Stimulated activated memory B cell treated with anti-CD40 and anti-IgM and Interleukin-4, amounts not matched to agents 10 μg/mL and 1 μg/mL and 100 μg/mL, for 72 hours (primary cell): ENCODE measurements around the gene SERAC1.

ENCODE experiments used
- ATAC-seq: fragments of 150-1000 bp; cut with Tn5 transposase; 2 replicates; pipeline ENCODE4 v1.10.0; 2021
- H3K27ac Mint-ChIP-seq: one replicate; pipeline ENCODE4 v1.8.0; 2022; ENCODE audit warnings: mild to moderate bottlenecking, mixed read lengths
- H3K27me3 Mint-ChIP-seq: one replicate; pipeline ENCODE4 v1.8.0; 2022; ENCODE audit warnings: mixed read lengths
- H3K36me3 Mint-ChIP-seq: one replicate; pipeline ENCODE4 v1.8.0; 2022; ENCODE audit warnings: mixed read lengths
- H3K4me1 Mint-ChIP-seq: one replicate; pipeline ENCODE4 v1.8.0; 2022; ENCODE audit warnings: mixed read lengths
- H3K4me3 Mint-ChIP-seq: one replicate; pipeline ENCODE4 v1.8.0; 2022; ENCODE audit warnings: mild to moderate bottlenecking, moderate library complexity, mixed read lengths
- H3K9me3 Mint-ChIP-seq: one replicate; pipeline ENCODE4 v1.8.0; 2022; ENCODE audit warnings: mixed read lengths

Gene SERAC1

DNA sequence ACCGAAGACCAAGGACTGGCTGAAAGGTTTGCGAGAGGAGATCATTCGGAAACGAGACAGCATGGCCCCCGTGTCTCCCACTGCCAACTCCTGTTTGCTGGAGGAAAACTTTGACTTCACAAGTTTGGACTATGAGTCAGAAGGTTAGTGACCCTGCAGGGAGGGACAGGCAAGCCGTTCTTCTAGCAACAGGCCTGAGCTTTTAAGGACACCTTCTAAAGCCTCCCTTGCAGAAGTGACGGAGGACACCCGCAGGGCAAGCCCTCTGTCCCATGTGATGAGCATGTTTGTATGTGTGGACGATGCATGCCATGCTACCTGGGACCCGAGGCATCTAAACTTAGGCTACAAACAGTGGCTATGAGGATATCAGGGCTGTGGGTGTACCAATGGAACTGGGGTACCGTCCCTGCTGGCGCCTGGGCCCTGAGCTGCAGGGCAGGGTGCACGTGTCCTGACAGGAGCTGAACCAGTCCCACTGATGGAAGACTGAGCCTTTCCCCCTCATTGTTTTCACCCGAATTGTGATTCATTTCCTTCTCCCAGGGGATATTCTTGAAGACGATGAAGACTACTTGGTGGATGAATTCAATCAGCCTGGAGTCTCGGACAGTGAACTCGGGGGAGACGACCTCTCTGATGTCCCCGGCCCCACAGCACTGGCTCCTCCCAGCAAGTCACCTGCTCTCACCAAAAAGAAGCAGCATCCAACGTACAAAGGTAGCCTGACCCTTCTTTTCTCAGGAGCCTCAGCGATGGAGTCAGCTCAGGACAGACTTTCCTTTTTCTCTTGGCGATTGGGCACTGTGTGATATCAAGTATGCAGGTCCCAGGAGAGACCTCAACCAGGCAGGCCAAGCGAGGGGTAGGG lies 84.4 kb downstream of the SERAC1 start:
- no peak overlapping the region for H3K4me3 Mint-ChIP-seq
- H3K9me3 Mint-ChIP-seq: no peaks in the 10 kb centered on the region
- peaks cover 6% of the 10 kb centered on the region for H3K4me1 Mint-ChIP-seq
- no peak for ATAC-seq
- no peak overlapping the region for H3K27ac Mint-ChIP-seq
- no peaks in the 10 kb centered on the region for H3K27me3 Mint-ChIP-seq
- H3K36me3 Mint-ChIP-seq: peaks cover 84% of the 10 kb centered on the region

DNA sequence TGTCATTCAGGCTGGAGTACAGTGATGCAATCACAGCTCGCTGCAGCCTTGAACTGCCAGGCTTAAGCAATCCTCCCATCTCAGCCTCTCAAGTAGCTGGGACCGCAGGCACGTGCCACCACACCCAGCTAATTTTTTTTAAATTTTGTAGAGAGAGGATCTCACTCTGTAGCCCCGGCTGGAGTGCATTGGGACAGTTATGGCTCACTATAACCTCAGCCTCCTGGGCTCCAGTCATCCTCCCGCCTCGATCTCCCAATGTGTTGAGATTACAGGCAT lies 86.5 kb downstream of the SERAC1 start:
- H3K36me3 Mint-ChIP-seq: peaks cover 88% of the 10 kb centered on the region
- H3K27ac Mint-ChIP-seq: no peak overlapping the region
- no peaks in the 10 kb centered on the region for H3K9me3 Mint-ChIP-seq
- H3K27me3 Mint-ChIP-seq: no peaks in the 10 kb centered on the region
- ATAC-seq: no peak
- H3K4me3 Mint-ChIP-seq: no peak overlapping the region
- peaks cover 6% of the 10 kb centered on the region for H3K4me1 Mint-ChIP-seq

GRCh38 chr6:158080849-158081656 lies 87.0 kb downstream of the SERAC1 start:
- no peak overlapping the region for H3K27ac Mint-ChIP-seq
- H3K4me3 Mint-ChIP-seq: no peak overlapping the region
- no peaks in the 10 kb centered on the region for H3K9me3 Mint-ChIP-seq
- ATAC-seq: no peak
- H3K4me1 Mint-ChIP-seq: peaks cover 5% of the 10 kb centered on the region
- no peaks in the 10 kb centered on the region for H3K27me3 Mint-ChIP-seq
- H3K36me3 Mint-ChIP-seq: peaks cover 88% of the 10 kb centered on the region

- H3K27me3 Mint-ChIP-seq: no peaks in the 10 kb centered on the region
- H3K36me3 Mint-ChIP-seq: peaks cover 73% of the 10 kb centered on the region
- no peaks in the 10 kb centered on the region for H3K9me3 Mint-ChIP-seq
- H3K27ac Mint-ChIP-seq: no peak overlapping the region
- no peaks in the 10 kb centered on the region for H3K4me1 Mint-ChIP-seq
- ATAC-seq: no peak
- no peak overlapping the region for H3K4me3 Mint-ChIP-seq
Observed at GRCh38 chr6:158078320-158078719, 89.7 kb downstream of the SERAC1 start.

GRCh38 chr6:158077676-158078075 lies 90.4 kb downstream of the SERAC1 start:
- no peak overlapping the region for H3K4me3 Mint-ChIP-seq
- H3K27me3 Mint-ChIP-seq: no peaks in the 10 kb centered on the region
- H3K36me3 Mint-ChIP-seq: peaks cover 67% of the 10 kb centered on the region
- ATAC-seq: no peak
- no peaks in the 10 kb centered on the region for H3K4me1 Mint-ChIP-seq
- no peak overlapping the region for H3K27ac Mint-ChIP-seq
- no peaks in the 10 kb centered on the region for H3K9me3 Mint-ChIP-seq

GRCh38 chr6:158076548-158076947 lies 91.5 kb downstream of the SERAC1 start:
- Mint-ChIP-seq H3K27ac (no peak overlapping the region), H3K4me3 (no peak overlapping the region), H3K36me3 (peaks cover 66% of the 10 kb centered on the region), H3K9me3 (no peaks in the 10 kb centered on the region), H3K27me3 (no peaks in the 10 kb centered on the region), H3K4me1 (peaks cover 6% of the 10 kb centered on the region)
- ATAC-seq: no peak

- no peak for ATAC-seq
- peaks cover 55% of the 10 kb centered on the region for H3K36me3 Mint-ChIP-seq
Observed at GRCh38 chr6:158073776-158074175, 94.3 kb downstream of the SERAC1 start.

GRCh38 chr6:158072083-158072721 lies 95.9 kb downstream of the SERAC1 start:
- H3K4me3 Mint-ChIP-seq: no peak overlapping the region
- H3K27me3 Mint-ChIP-seq: no peaks in the 10 kb centered on the region
- no peaks in the 10 kb centered on the region for H3K9me3 Mint-ChIP-seq
- H3K36me3 Mint-ChIP-seq: peaks cover 55% of the 10 kb centered on the region
- peak; percentile 64 for ATAC-seq
- H3K27ac Mint-ChIP-seq: no peak overlapping the region
- H3K4me1 Mint-ChIP-seq: peaks cover 6% of the 10 kb centered on the region

More at GRCh38 chr6:158073776-158074175, 94.3 kb downstream of the SERAC1 start:
- Mint-ChIP-seq H3K27me3 (no peaks in the 10 kb centered on the region), H3K4me1 (peaks cover 6% of the 10 kb centered on the region), H3K27ac (no peak overlapping the region), H3K9me3 (no peaks in the 10 kb centered on the region), H3K4me3 (no peak overlapping the region)

DNA sequence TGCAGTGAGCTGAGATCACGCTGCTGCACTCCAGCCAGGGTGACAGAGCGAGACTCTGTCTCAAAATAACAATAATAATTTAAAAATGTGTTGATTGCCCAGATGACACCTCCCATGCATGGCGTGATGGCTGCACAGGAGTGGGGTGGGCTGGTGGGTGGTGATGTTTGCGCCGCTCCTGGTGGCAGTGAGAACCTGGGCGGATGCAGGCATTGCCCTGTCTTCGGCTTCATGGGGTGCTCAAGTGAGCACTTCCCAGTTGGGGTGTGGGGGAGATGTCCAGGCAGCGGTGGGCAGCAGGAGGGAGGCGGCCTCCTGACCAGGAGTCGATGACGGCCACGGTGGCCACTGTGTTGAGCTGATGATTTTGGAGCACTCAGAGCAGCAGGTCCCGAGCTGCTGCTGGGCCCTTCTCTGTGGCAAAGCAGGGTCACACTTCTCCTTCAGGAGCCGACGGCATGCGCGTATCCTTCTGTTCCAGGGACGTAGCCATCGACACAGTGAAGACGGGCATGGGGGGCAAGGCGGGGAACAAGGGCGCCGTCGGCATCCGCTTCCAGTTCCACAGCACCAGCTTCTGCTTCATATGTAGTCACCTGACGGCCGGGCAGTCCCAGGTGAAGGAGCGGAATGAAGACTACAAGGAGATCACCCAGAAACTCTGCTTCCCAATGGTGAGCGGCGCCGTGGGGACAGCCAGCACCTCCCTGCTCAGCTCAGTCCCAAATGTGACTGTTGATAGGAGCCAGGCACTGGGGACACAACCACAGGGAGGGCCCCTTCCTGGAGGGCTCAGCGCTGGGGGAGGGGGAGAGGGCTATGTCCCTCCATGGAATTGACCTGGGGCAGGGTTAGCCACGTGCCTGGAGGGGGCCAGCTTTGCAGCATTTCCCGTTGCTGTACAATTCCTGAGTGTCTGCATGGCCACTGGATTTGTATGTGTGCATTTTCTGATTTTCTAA lies 96.7 kb downstream of the SERAC1 start:
- Mint-ChIP-seq H3K9me3 (no peaks in the 10 kb centered on the region), H3K4me1 (peaks cover 6% of the 10 kb centered on the region), H3K27me3 (no peaks in the 10 kb centered on the region), H3K4me3 (no peak overlapping the region), H3K27ac (peak overlapping the region; percentile 40), H3K36me3 (peaks cover 55% of the 10 kb centered on the region)
- ATAC-seq: peak; percentile 35

DNA sequence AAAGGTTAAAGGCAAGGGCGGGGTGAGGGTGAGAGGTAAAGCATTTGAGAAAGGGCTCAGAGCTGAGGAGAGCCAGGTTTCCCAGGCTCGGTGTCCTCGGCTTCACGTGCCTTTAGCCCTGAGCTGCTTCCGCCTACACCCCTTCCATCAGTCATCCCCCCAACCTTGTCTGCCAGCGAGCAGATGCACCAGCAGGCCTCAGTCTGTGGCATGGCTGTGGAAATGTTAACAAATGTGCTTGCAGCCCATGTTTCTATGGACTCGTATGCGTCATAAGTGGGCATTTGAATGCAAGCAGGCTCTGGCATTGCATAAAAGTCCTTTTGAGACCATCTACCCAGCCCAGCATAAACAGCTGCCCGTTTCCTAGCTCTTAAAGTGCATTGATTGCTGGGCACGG lies 97.5 kb downstream of the SERAC1 start:
- H3K27me3 Mint-ChIP-seq: no peaks in the 10 kb centered on the region
- no peak overlapping the region for H3K4me3 Mint-ChIP-seq
- H3K4me1 Mint-ChIP-seq: peaks cover 6% of the 10 kb centered on the region
- no peaks in the 10 kb centered on the region for H3K9me3 Mint-ChIP-seq
- ATAC-seq: no peak
- H3K36me3 Mint-ChIP-seq: peaks cover 55% of the 10 kb centered on the region
- H3K27ac Mint-ChIP-seq: peak overlapping the region; percentile 40

- peaks cover 56% of the 10 kb centered on the region for H3K36me3 Mint-ChIP-seq
- H3K4me3 Mint-ChIP-seq: no peak overlapping the region
- H3K27me3 Mint-ChIP-seq: no peaks in the 10 kb centered on the region
- peaks cover 6% of the 10 kb centered on the region for H3K4me1 Mint-ChIP-seq
- no peaks in the 10 kb centered on the region for H3K9me3 Mint-ChIP-seq
- no peak overlapping the region for H3K27ac Mint-ChIP-seq
- no peak for ATAC-seq
Observed at GRCh38 chr6:158069800-158070195, 98.3 kb downstream of the SERAC1 start.

DNA sequence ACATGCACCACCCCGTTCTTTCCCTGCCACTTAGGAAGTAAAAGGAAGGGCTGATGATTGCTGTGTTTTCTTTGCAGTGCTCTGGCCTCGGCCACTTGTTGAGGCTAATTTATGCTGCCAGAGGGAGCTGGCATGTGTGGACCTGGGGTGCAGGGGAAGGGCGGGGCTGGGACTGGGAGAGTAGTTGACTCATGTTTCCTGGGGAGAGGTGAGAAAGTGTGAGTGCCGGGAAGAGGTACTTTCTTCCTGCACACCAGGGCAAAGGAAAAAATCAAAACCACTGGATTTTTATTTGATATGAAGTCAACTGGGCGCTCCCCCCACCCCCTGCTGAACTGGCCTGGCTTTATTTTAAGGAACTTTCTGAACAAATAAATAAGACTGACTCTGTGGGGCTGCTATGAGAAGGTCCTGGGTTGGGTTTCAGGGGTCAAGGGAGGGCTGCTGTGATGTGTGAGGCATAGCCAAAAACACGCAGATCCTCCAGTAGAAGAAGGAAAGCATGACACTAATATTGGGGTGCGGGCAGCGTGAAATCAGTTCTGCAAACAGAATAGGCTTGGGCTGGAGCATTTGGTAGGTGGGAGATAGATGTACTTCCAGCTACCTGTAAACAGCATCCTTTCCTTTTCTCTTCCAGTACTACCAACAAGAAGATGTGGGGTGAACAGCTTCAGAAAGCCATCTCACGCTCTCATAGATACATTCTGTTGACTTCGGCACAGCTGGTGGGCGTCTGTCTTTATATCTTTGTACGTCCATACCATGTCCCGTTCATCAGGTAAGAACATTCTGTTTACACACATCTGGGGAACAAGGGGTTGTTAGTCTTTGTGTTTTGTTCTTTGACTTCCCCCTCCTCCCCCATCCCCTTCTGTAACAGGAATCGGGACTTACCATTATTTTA lies 98.9 kb downstream of the SERAC1 start:
- Mint-ChIP-seq H3K27ac (no peak overlapping the region), H3K4me1 (peaks cover 6% of the 10 kb centered on the region), H3K27me3 (no peaks in the 10 kb centered on the region), H3K4me3 (no peak overlapping the region), H3K9me3 (no peaks in the 10 kb centered on the region), H3K36me3 (peaks cover 51% of the 10 kb centered on the region)
- no peak for ATAC-seq

- Mint-ChIP-seq H3K27ac (no peak overlapping the region), H3K27me3 (no peaks in the 10 kb centered on the region), H3K36me3 (peaks cover 59% of the 10 kb centered on the region), H3K4me3 (no peak overlapping the region), H3K4me1 (peaks cover 6% of the 10 kb centered on the region), H3K9me3 (no peaks in the 10 kb centered on the region)
- ATAC-seq: no peak
Observed at GRCh38 chr6:158068156-158068892, 99.7 kb downstream of the SERAC1 start.
